Neural cell (in vitro differentiated cells): ENCODE data around the gene TNPO2. TPM values are rescaled to one million over a fixed set of nuclear protein-coding genes. Genes with fewer than 3 reads are reported as not detected.

Experiments used
- H2AFZ ChIP-seq: fragments of 200-600, 300-800 bp; sonication (generic), shearing (Covaris generic); 2 replicates; pipeline ENCODE4 v1.6.0; 2014; ENCODE audit warnings: low read depth, mild to moderate bottlenecking, antibody characterized with exemption, low read length, moderate library complexity
- H3F3A ChIP-seq: fragments of 200-600 bp; shearing (Covaris generic); 2 replicates; pipeline ENCODE4 v1.6.1; 2016; ENCODE audit warnings: mild to moderate bottlenecking, moderate library complexity, mixed read lengths, antibody characterized with exemption, low read length; ENCODE audit not compliant: insufficient read depth, poor library complexity, severe bottlenecking
- H3K27ac ChIP-seq: fragments of 200-600, 300-800 bp; sonication (generic), shearing (Covaris generic); 2 replicates; pipeline ENCODE4 v1.5.1; 2014; ENCODE audit warnings: mild to moderate bottlenecking, low read length, moderate library complexity
- H3K27me3 ChIP-seq: fragments of 300-800, 200-600 bp; sonication (generic), shearing (Covaris generic); 2 replicates; pipeline ENCODE4 v1.6.0; 2014; ENCODE audit warnings: mild to moderate bottlenecking, low read depth, low read length, moderate library complexity; ENCODE audit not compliant: insufficient read depth
- H3K36me3 ChIP-seq: fragments of 300-800, 200-600 bp; sonication (generic), shearing (Covaris generic); 2 replicates; pipeline ENCODE4 v1.5.1; 2014; ENCODE audit warnings: mild to moderate bottlenecking, antibody characterized with exemption, low read length, moderate library complexity; ENCODE audit not compliant: insufficient read depth
- H3K4me2 ChIP-seq: fragments of 300-800, 200-600 bp; sonication (generic), shearing (Covaris generic); 2 replicates; pipeline ENCODE4 v1.6.0; 2014; ENCODE audit warnings: mild to moderate bottlenecking, low read length
- H3K4me3 ChIP-seq: fragments of 300-800, 200-600 bp; sonication (generic), shearing (Covaris generic); 2 replicates; pipeline ENCODE4 v1.5.1; 2014; ENCODE audit warnings: mild to moderate bottlenecking, low read length, moderate library complexity
- H3K79me2 ChIP-seq: fragments of 200-600 bp; shearing (Covaris generic); replicated peaks from 2 replicates; pipeline ENCODE4 v1.6.0; 2014; ENCODE audit warnings: mild to moderate bottlenecking, low read length, moderate library complexity; ENCODE audit not compliant: insufficient read depth
- H3K9ac ChIP-seq: fragments of 300-800, 200-600 bp; sonication (generic), shearing (Covaris generic); 2 replicates; pipeline ENCODE4 v1.6.1; 2016; ENCODE audit warnings: mild to moderate bottlenecking, low read length, mixed read lengths
- H3K9me2 ChIP-seq: fragments of 200-600 bp; shearing (Covaris generic); 2 replicates; pipeline ENCODE4 v1.6.1; 2016; ENCODE audit warnings: mild to moderate bottlenecking, low read length, mixed read lengths; ENCODE audit not compliant: insufficient read depth
- H3K9me3 ChIP-seq: fragments of 200-600, 300-800 bp; sonication (generic), shearing (Covaris generic); 2 replicates; pipeline ENCODE4 v1.6.1; 2016; ENCODE audit warnings: mild to moderate bottlenecking, mixed run types, low read length, moderate library complexity, mixed read lengths
- H4K20me1 ChIP-seq: fragments of 200-600 bp; shearing (Covaris generic); 2 replicates; pipeline ENCODE4 v1.6.1; 2016; ENCODE audit warnings: mild to moderate bottlenecking, mixed run types; ENCODE audit not compliant: insufficient read depth
- EP300 ChIP-seq: fragments of 450-650 bp; conservative IDR thresholded peaks from 2 replicates; pipeline ENCODE4 v1.6.1; 2014; ENCODE audit warnings: antibody characterized with exemption, mild to moderate bottlenecking, moderate library complexity; ENCODE audit not compliant: poor library complexity, severe bottlenecking
- EZH2 ChIP-seq: fragments of 200-600, 300-800 bp; shearing (Covaris generic), sonication (generic); IDR thresholded peaks from 2 replicates; pipeline ENCODE4 v1.6.1; 2014; ENCODE audit warnings: antibody characterized with exemption, low read length, borderline replicate concordance, mild to moderate bottlenecking; ENCODE audit not compliant: insufficient read depth, poor library complexity, severe bottlenecking
- MXI1 ChIP-seq: fragments of 450-650 bp; conservative IDR thresholded peaks from 2 replicates; pipeline ENCODE4 v1.6.1; 2014; ENCODE audit warnings: antibody characterized with exemption, mild to moderate bottlenecking; ENCODE audit not compliant: poor library complexity, severe bottlenecking
- POLR2AphosphoS5 ChIP-seq: IDR thresholded peaks from 2 replicates; pipeline ENCODE4 v1.6.1; 2012
- RAD21 ChIP-seq: fragments of 450-650 bp; conservative IDR thresholded peaks from 2 replicates; pipeline ENCODE4 v1.6.1; 2014; ENCODE audit warnings: antibody characterized with exemption, mild to moderate bottlenecking, moderate library complexity
- REST ChIP-seq: IDR thresholded peaks from 2 replicates; pipeline ENCODE4 v1.6.1; 2012; ENCODE audit warnings: borderline replicate concordance
- SMC3 ChIP-seq: fragments of 450-650 bp; conservative IDR thresholded peaks from 2 replicates; pipeline ENCODE4 v1.6.1; 2014; ENCODE audit warnings: antibody characterized with exemption, mild to moderate bottlenecking, moderate library complexity; ENCODE audit not compliant: poor library complexity
- TAF1 ChIP-seq: IDR thresholded peaks from 2 replicates; pipeline ENCODE4 v1.6.1; 2012; ENCODE audit warnings: low read depth
- polyA plus RNA-seq: library from polyadenylated mRNA; depleted of rRNA; stranded (reverse); fragments of >200 nt; gene quantifications from 2 replicates; pipeline ENCODE4 v1.2.3, GENCODE V29; 2014
- TF ChIP-seq, protein P1 (sequence below): fragments of 450-650 bp; IDR thresholded peaks from 2 replicates; pipeline ENCODE4 v1.5.1; 2014; ENCODE audit warnings: antibody characterized with exemption, mild to moderate bottlenecking, moderate library complexity; ENCODE audit not compliant: poor library complexity, severe bottlenecking

The TNPO2 gene
- polyA plus RNA-seq, 1 donor from 2014 or later, result 98.6 TPM

- no peaks in the 10 kb centered on the region for H3K79me2 ChIP-seq
- H3K9ac ChIP-seq, result peak within 1 kb of the TSS; percentile 76
- no peaks in the 10 kb centered on the region for H3K9me2 ChIP-seq
- H3K27ac ChIP-seq, result peak within 1 kb of the TSS; percentile 88
- H2AFZ ChIP-seq, result peak within 1 kb of the TSS; percentile 66
- H3F3A ChIP-seq, result peaks cover 5% of the 10 kb centered on the region
- peak within 1 kb of the TSS; percentile 99 for H3K4me3 ChIP-seq
- H4K20me1 ChIP-seq, result no peaks in the 10 kb centered on the region
- TF ChIP-seq, protein P1, sequence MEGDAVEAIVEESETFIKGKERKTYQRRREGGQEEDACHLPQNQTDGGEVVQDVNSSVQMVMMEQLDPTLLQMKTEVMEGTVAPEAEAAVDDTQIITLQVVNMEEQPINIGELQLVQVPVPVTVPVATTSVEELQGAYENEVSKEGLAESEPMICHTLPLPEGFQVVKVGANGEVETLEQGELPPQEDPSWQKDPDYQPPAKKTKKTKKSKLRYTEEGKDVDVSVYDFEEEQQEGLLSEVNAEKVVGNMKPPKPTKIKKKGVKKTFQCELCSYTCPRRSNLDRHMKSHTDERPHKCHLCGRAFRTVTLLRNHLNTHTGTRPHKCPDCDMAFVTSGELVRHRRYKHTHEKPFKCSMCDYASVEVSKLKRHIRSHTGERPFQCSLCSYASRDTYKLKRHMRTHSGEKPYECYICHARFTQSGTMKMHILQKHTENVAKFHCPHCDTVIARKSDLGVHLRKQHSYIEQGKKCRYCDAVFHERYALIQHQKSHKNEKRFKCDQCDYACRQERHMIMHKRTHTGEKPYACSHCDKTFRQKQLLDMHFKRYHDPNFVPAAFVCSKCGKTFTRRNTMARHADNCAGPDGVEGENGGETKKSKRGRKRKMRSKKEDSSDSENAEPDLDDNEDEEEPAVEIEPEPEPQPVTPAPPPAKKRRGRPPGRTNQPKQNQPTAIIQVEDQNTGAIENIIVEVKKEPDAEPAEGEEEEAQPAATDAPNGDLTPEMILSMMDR, result peak; percentile 26
- no peak for TF ChIP-seq REST
- peak; percentile 45 for TF ChIP-seq SMC3
- TF ChIP-seq TAF1, result no peak
- peak; percentile 93 for TF ChIP-seq POLR2AphosphoS5
- TF ChIP-seq MXI1, result peak; percentile 99
- TF ChIP-seq EZH2, result no peak
- peak; percentile 27 for TF ChIP-seq RAD21
- TF ChIP-seq EP300, result peak; percentile 57
- H3K27me3 ChIP-seq, result no peaks in the 10 kb centered on the region
- H3K9me3 ChIP-seq, result no peaks in the 10 kb centered on the region
- peak within 1 kb of the TSS; percentile 65 for H3K4me2 ChIP-seq
- H3K36me3 ChIP-seq, result no peaks in the 10 kb centered on the region
Observed at GRCh38 chr19:12696366-12697335, 27.1 kb downstream of the TNPO2 start, which contains the start of gene FBXW9. Gene FBXW9, minus strand, starts transcription at chr19:12696631. Its CDS starts 50 bp downstream, at chr19:12696581.

- Histone ChIP-seq H3F3A (peaks cover 5% of the 10 kb centered on the region), H3K79me2 (no peaks in the 10 kb centered on the region), H3K9me3 (no peaks in the 10 kb centered on the region), H3K9me2 (no peaks in the 10 kb centered on the region), H3K36me3 (no peaks in the 10 kb centered on the region), H2AFZ (peak overlapping the region; percentile 66), H3K4me2 (peak overlapping the region; percentile 55), H4K20me1 (no peaks in the 10 kb centered on the region), H3K27ac (no peak overlapping the region), H3K27me3 (no peaks in the 10 kb centered on the region), H3K4me3 (peak overlapping the region; percentile 99), H3K9ac (peak overlapping the region; percentile 76)
- TF ChIP-seq EP300 (no peak), REST (no peak), MXI1 (no peak), RAD21 (no peak), POLR2AphosphoS5 (no peak), EZH2 (no peak), TAF1 (no peak), SMC3 (no peak)
- TF ChIP-seq, protein P1, result no peak
Observed at GRCh38 chr19:12695997-12696365, 27.8 kb downstream of the TNPO2 start.
